BJ (cell line): Measurements from ENCODE around the gene LPGAT1. TPM values are rescaled to one million over a fixed set of nuclear protein-coding genes. Genes with fewer than 3 reads are reported as not detected.

ENCODE experiments used
- CTCF ChIA-PET: fragments of 350-600 bp; formaldehyde crosslinking; extraction: SDS; loops from one replicate; lab custom pipeline; 2021; ENCODE audit warnings: antibody characterized with exemption, inconsistent platforms; lab: Yijun Ruan, JAX
- POLR2A ChIA-PET: fragments of 300-600 bp; sonication (Branson Sonifier 250); formaldehyde crosslinking; extraction: SDS; loops from one replicate; lab custom pipeline; 2021; ENCODE audit warnings: antibody characterized with exemption; lab: Charles Lee
- DNase-seq: peaks from one replicate; pipeline ENCODE4 v3.0.0-alpha.2; 2011; ENCODE audit warnings: low read depth
- H3K27me3 ChIP-seq: 2 replicates; pipeline ENCODE4 v1.6.0; 2011; ENCODE audit warnings: low read length; ENCODE audit not compliant: control insufficient read depth, insufficient read depth
- H3K36me3 ChIP-seq: 2 replicates; pipeline ENCODE4 v1.5.1; 2011; ENCODE audit warnings: low read length; ENCODE audit not compliant: control insufficient read depth, insufficient read depth
- H3K4me3 ChIP-seq: 2 replicates; pipeline ENCODE4 v1.5.1; 2011; ENCODE audit warnings: low read depth, mild to moderate bottlenecking, control low read depth, low read length
- CTCF ChIP-seq: IDR thresholded peaks from 2 replicates; pipeline ENCODE4 v1.5.1; 2011; ENCODE audit warnings: low read depth, mild to moderate bottlenecking, control low read depth, inconsistent platforms, low read length, moderate library complexity; ENCODE audit not compliant: insufficient read depth
- polyA plus RNA-seq: library from polyadenylated mRNA; depleted of rRNA; stranded (reverse); fragments of >200 nt; gene quantifications from 2 replicates; pipeline ENCODE4 v1.2.3, GENCODE V29; 2011

The LPGAT1 gene
- polyA plus RNA-seq, 1 experiment, result 7.7 TPM

- CTCF ChIA-PET, result interaction anchor here (0.6 to 1.6 kb wide), 4 partner anchors 9 to 92 kb away, joined by 3 to 5 read pairs (median 4); no protein-coding TSS in a partner anchor
- H3K4me3 ChIP-seq, result no peak overlapping the region
- H3K27me3 ChIP-seq, result no peaks in the 10 kb centered on the region
- DNase-seq, result no peak
- POLR2A ChIA-PET, result no interaction called here
- no peaks in the 10 kb centered on the region for H3K36me3 ChIP-seq
- TF ChIP-seq CTCF, result no peak
These were observed 93.2 kb downstream of the LPGAT1 start for GRCh38 chr1:211737115-211738035.

- no peaks in the 10 kb centered on the region for H3K36me3 ChIP-seq
- ChIA-PET CTCF (interaction anchor here (1.1 to 1.6 kb wide), 3 partner anchors 10 to 93 kb away, joined by 4 to 5 read pairs (median 5); no protein-coding TSS in a partner anchor), POLR2A (interaction anchor here (0.6 kb wide), 1 partner anchor 58 kb away, joined by 15 read pairs; no protein-coding TSS in a partner anchor)
- H3K4me3 ChIP-seq, result no peak overlapping the region
- no peak for DNase-seq
- H3K27me3 ChIP-seq, result no peaks in the 10 kb centered on the region
- no peak for TF ChIP-seq CTCF
These were observed 94.1 kb downstream of the LPGAT1 start for GRCh38 chr1:211736351-211736915.

- ChIA-PET CTCF (interaction anchor here (1.1 to 1.6 kb wide), 3 partner anchors 11 to 94 kb away, joined by 4 to 5 read pairs (median 5); no protein-coding TSS in a partner anchor), POLR2A (interaction anchor here (0.6 kb wide), 1 partner anchor 57 kb away, joined by 15 read pairs; no protein-coding TSS in a partner anchor)
- no peak for TF ChIP-seq CTCF
- peak; percentile 67 for DNase-seq
- H3K36me3 ChIP-seq, result no peaks in the 10 kb centered on the region
- no peak overlapping the region for H3K4me3 ChIP-seq
- no peaks in the 10 kb centered on the region for H3K27me3 ChIP-seq
These were observed 95.1 kb downstream of the LPGAT1 start for GRCh38 chr1:211735208-211736170.

GRCh38 chr1:211734791-211735190, 95.8 kb downstream of the LPGAT1 start:
- no peak for DNase-seq
- H3K36me3 ChIP-seq, result no peaks in the 10 kb centered on the region
- H3K4me3 ChIP-seq, result no peak overlapping the region
- no peaks in the 10 kb centered on the region; the same call in 1 of the 2 replicates for H3K27me3 ChIP-seq
- TF ChIP-seq CTCF, result no peak
- POLR2A ChIA-PET, result no interaction called here
- CTCF ChIA-PET, result interaction anchor here (0.5 kb wide), 1 partner anchor 544 kb away, joined by 3 read pairs; no protein-coding TSS in a partner anchor
